Kidney glomerular epithelial cell (primary cell): ENCODE measurements around the gene VAV2.

Experiments used
- DNase-seq: peaks from one replicate; lab custom pipeline; 2025; lab: John Stamatoyannopoulos, UW

VAV2 gene

GRCh38 chr9:133780404-133780945, 211.6 kb downstream of the VAV2 start:
- DNase-seq = no peak

GRCh38 chr9:133779516-133780403, 212.4 kb downstream of the VAV2 start:
- no peak for DNase-seq

GRCh38 chr9:133779081-133779480, 213.0 kb downstream of the VAV2 start:
- DNase-seq = no peak

GRCh38 chr9:133778336-133779013, 213.6 kb downstream of the VAV2 start:
- DNase-seq = no peak

GRCh38 chr9:133777871-133778270, 214.3 kb downstream of the VAV2 start:
- no peak for DNase-seq

- DNase-seq = no peak
These were observed 214.9 kb downstream of the VAV2 start for GRCh38 chr9:133777068-133777791.

- no peak for DNase-seq
These were observed 215.9 kb downstream of the VAV2 start for GRCh38 chr9:133775951-133776905.

GRCh38 chr9:133775291-133775690, 216.8 kb downstream of the VAV2 start:
- DNase-seq = no peak

GRCh38 chr9:133774799-133775198, 217.3 kb downstream of the VAV2 start:
- DNase-seq = no peak

GRCh38 chr9:133773889-133774655, 218.1 kb downstream of the VAV2 start:
- no peak for DNase-seq

- DNase-seq = no peak
These were observed 219.5 kb downstream of the VAV2 start for GRCh38 chr9:133772581-133772980.

- DNase-seq = no peak
These were observed 220.3 kb downstream of the VAV2 start for GRCh38 chr9:133771486-133772482.

GRCh38 chr9:133770076-133770777, 221.9 kb downstream of the VAV2 start:
- no peak for DNase-seq

GRCh38 chr9:133769511-133770075, 222.5 kb downstream of the VAV2 start:
- DNase-seq = no peak

GRCh38 chr9:133768859-133769510, 223.1 kb downstream of the VAV2 start:
- DNase-seq = no peak

GRCh38 chr9:133768371-133768858, 223.7 kb downstream of the VAV2 start:
- DNase-seq = no peak

- DNase-seq = no peak
These were observed 224.5 kb downstream of the VAV2 start for GRCh38 chr9:133767625-133768024.
